Adrenal gland (tissue), 19 donors: Measurements from ENCODE around the gene ZBED5. TPM values are rescaled to one million over a fixed set of nuclear protein-coding genes. Genes with fewer than 3 reads are reported as not detected.

Experiments
- DNase-seq, 7 donors: peaks; one replicate each; pipeline ENCODE4 v3.0.0-alpha.2; 2019 to 2020
- H3K27ac ChIP-seq, 5 donors: fragments of 200-600 bp; sonication (generic) in 4 of 5; 1 replicate in 3 of 5; 2 replicates in 2 of 5; pipeline versions ENCODE4 v1.5.1 to v1.8.0; 2016 to 2020; ENCODE audit warnings: mild to moderate bottlenecking in 1 of 5
- H3K27me3 ChIP-seq: fragments of 200-600 bp; 2 replicates; pipeline ENCODE4 v1.8.0; 2021
- H3K36me3 ChIP-seq, 2 donors: fragments of 200-600 bp; replicated peaks in 1 of 2; 1 replicate in 1 of 2; 2 replicates in 1 of 2; pipeline versions ENCODE4 v1.5.1 to v1.8.0; 2018 to 2022
- H3K4me1 ChIP-seq, 2 donors: fragments of 200-600 bp; replicated peaks in 1 of 2; 1 replicate in 1 of 2; 2 replicates in 1 of 2; pipeline versions ENCODE4 v1.5.1 to v1.8.0; 2018 to 2021
- H3K4me3 ChIP-seq, 4 donors: fragments of 200-600 bp; sonication (generic) in 3 of 4; one replicate each; pipeline ENCODE4 v1.5.1; 2016 to 2018
- H3K9me3 ChIP-seq, 3 donors: fragments of 200-600 bp; sonication (generic) in 1 of 3; replicated peaks in 1 of 3; 1 replicate in 2 of 3; 2 replicates in 1 of 3; pipeline versions ENCODE4 v1.5.1 to v1.8.0; 2016 to 2021
- CTCF ChIP-seq, 6 experiments: fragments of 450-650 bp in 4 of 6; fragments of 200-600 bp in 2 of 6; sonication (generic) in 1 of 6; IDR thresholded peaks; 1 replicate in 5 of 6; 2 replicates in 1 of 6; pipeline versions ENCODE4 v1.5.1 to v1.8.0; 2016 to 2021; ENCODE audit warnings: antibody characterized with exemption in 6 of 6, mild to moderate bottlenecking in 2 of 6, moderate library complexity in 1 of 6
- POLR2A ChIP-seq, 2 donors: fragments of 450-650 bp; IDR thresholded peaks; one replicate each; pipeline ENCODE4 v1.6.1; 2017; ENCODE audit warnings: antibody characterized with exemption in 2 of 2, mild to moderate bottlenecking in 2 of 2, moderate library complexity in 1 of 2
- WGBS, 4 donors: extraction: QIAGEN DNeasy Blood & Tissue Kit in 2 of 4; methylation state at CpG; one replicate each; pipeline versions ENCODE4 v1.1.5 to v1.1.7; 2013 to 2017; 5-methylcytosine and 5-hydroxymethylcytosine counted together
- intact Hi-C, 2 donors: fragments of 100-400 bp; cut with DNase I; formaldehyde crosslinking; loops; one replicate each; pipeline versions ENCODE4 v1.14.1 to v1.15.0; 2022 to 2023
- long read RNA-seq, 10 donors: library from polyadenylated mRNA in 3 of 10; unstranded in 2 of 10; stranded (forward) in 1 of 10; transcript quantifications; one replicate each; pipeline ENCODE4 v2.0.0 and lab custom pipeline, GENCODE V29; 2021 to 2026
- polyA plus RNA-seq, 3 donors: library from polyadenylated mRNA; stranded (reverse); fragments of 200-250 nt in 2 of 3; fragments of 350-450 nt in 1 of 3; fragmentation: Illumina TruSeq in 1 of 3; extraction: RNeasy Lipid Tissue Mini Kit (QIAGEN cat#74804) in 1 of 3; gene quantifications; one replicate each; pipeline ENCODE4 v1.2.3, GENCODE V29; 2013 to 2014
- total RNA-seq, 9 donors: library from RNA; depleted of rRNA in 4 of 9; stranded (reverse); fragments of >200 nt in 4 of 9; fragments of 120-200 nt in 1 of 9; fragmentation: NEBNext Ultra II Directional in 1 of 9; extraction: Animal tissue kit (Norgen Biotek cat#: 25700) in 1 of 9; gene quantifications; one replicate each; pipeline versions ENCODE4 v1.1.0 to v1.2.4, GENCODE V29; 2013 to 2023
- donor health status: healthy with polysubstance abuse.
- donor health status: Bipolar disorder and iron deficiency.
- donor health status: DM: yes; HTN: yes; CAD: no.
- donor health status: DM: no; HTN: no; CAD: no.
- donor health status: DM: no; HTN: no; CAD: no.
- donor health status: DM: yes; HTN: yes; CAD: no.

The ZBED5 gene
- total RNA-seq = 10 to 100 TPM; 12.3 to 36.8 (median 26.2) TPM
- 10 to 100 TPM; 35.8 to 53.3 (median 36.8) TPM for polyA plus RNA-seq
- long read RNA-seq, donor 1, partial matches to known transcripts = 0 of 6 reads
- long read RNA-seq, donor 1, other reads (novel, unspliced or antisense) = 0 of 6 reads
- long read RNA-seq, donor 2, transcript ZBED5-201 (3 exons, 2,512 nt) = major isoform, 5 of 5 reads
- long read RNA-seq, donor 2, partial matches to known transcripts = 0 of 5 reads
- long read RNA-seq, donor 2, other reads (novel, unspliced or antisense) = 0 of 5 reads
- long read RNA-seq, donor 3, partial matches to known transcripts = 0 of 3 reads
- long read RNA-seq, donor 3, other reads (novel, unspliced or antisense) = 0 of 3 reads
- long read RNA-seq, donor 4, partial matches to known transcripts = 0 of 4 reads
- long read RNA-seq, donor 4, other reads (novel, unspliced or antisense) = 2 of 4 reads
- long read RNA-seq, donor 5, partial matches to known transcripts = 0 of 10 reads
- long read RNA-seq, donor 5, other reads (novel, unspliced or antisense) = 4 of 10 reads
- long read RNA-seq, donor 6, partial matches to known transcripts = 0 of 2 reads
- long read RNA-seq, donor 6, other reads (novel, unspliced or antisense) = 0 of 2 reads
- long read RNA-seq, donor 7, partial matches to known transcripts = 0 of 2 reads
- long read RNA-seq, donor 7, other reads (novel, unspliced or antisense) = 0 of 2 reads
- long read RNA-seq, donor 8, partial matches to known transcripts = 0 of 5 reads
- long read RNA-seq, donor 8, other reads (novel, unspliced or antisense) = 0 of 5 reads
- long read RNA-seq, donor 9, partial matches to known transcripts = 0 of 5 reads
- long read RNA-seq, donor 9, other reads (novel, unspliced or antisense) = 0 of 5 reads
- long read RNA-seq, donor 10 = 0 reads

DNA sequence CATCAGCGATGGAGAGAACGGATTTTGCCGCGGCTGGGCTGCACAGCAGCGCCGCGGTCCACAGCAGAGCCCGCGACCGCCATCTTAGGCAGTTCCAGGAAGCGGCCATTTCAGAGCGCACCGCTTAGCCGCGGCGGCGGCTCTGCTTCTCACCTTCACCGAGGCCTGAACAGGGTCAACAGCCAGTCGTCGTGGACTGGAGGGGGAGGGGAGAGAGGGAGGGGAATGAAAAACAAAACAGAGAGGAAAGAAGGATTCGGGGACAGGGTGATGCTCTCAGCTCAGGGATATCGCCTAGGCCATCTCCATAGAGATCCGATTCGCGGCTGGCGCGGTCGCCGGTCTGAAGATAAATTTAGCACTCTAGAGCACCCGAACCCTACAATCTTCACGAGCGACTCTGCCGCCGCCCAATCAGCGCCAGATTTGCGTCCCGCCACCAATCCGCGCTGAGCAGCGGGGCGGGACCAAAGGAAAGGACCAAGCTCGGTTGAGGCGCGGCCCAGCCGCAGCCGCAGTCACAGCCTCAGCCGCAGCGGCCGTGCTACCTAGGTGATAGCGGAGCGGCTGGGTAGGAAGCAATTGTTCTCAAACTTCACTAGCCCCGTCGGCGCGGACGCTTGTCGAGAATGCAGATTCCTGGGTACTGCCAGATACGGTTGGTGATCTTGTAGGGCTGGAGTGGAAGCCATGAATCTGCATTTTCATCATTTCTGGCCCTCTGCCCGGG is at the start of gene ZBED5:
ZBED5 (minus strand) TSS at position 345 of the 730 bp plus-strand sequence. CDS start 3,108 bp downstream, outside the sequence.
- peak within 1 kb of the TSS; percentile 88 to 97 (median 95) for H3K27ac ChIP-seq
- no peaks in the 10 kb centered on the region for H3K9me3 ChIP-seq
- H3K4me3 ChIP-seq = peak within 1 kb of the TSS; percentile 68 to 99 (median 94)
- 0 to 1% (median 0%) methylated on average over 34 to 59 of the region's 59 CpGs for WGBS, 4 donors
- no peaks in the 10 kb centered on the region for H3K27me3 ChIP-seq
- intact Hi-C loops = loop anchor here in 1 of 2 donors (5.0 kb wide), 1 partner anchor 51 kb away; the partner anchor contains the start of gene EIF4G2
- peaks cover 0 to 29% of the 10 kb centered on the region in 2 donors for H3K36me3 ChIP-seq
- H3K4me1 ChIP-seq = peaks cover 27 to 48% of the 10 kb centered on the region in 2 donors
- TF ChIP-seq CTCF (IDR thresholded peaks at IDR 0.05) (peak in 4 of 6 experiments; percentile 8 to 39 (median 24)), POLR2A (IDR thresholded peaks at IDR 0.05) (peak; percentile 91 to 98)
- peak; percentile 96 to 99 (median 97) for DNase-seq

- TF ChIP-seq CTCF (IDR thresholded peaks at IDR 0.05) (no peak), POLR2A (IDR thresholded peaks at IDR 0.05) (no peak)
- intact Hi-C loops = no loop called here
- 53 to 67% (median 59%) methylated on average over 2 of the region's 2 CpGs for WGBS, 4 donors
- H3K27ac ChIP-seq = no peak overlapping the region
- H3K9me3 ChIP-seq = no peaks in the 10 kb centered on the region
- no peaks in the 10 kb centered on the region for H3K27me3 ChIP-seq
- H3K36me3 ChIP-seq = no peaks in the 10 kb centered on the region
- no peaks in the 10 kb centered on the region for H3K4me1 ChIP-seq
- no peak overlapping the region for H3K4me3 ChIP-seq
- DNase-seq = no peak
These were observed 48.7 kb upstream of the ZBED5 start for GRCh38 chr11:10906521-10906920.

GRCh38 chr11:10902301-10903063 is 44.6 kb upstream of the ZBED5 start:
- 78 to 87% (median 82%) methylated on average over 9 of the region's 9 CpGs for WGBS, 4 donors
- Histone ChIP-seq H3K36me3 (no peaks in the 10 kb centered on the region), H3K27ac (no peak overlapping the region), H3K4me3 (no peak overlapping the region), H3K4me1 (peaks cover 0 to 14% of the 10 kb centered on the region in 2 donors), H3K27me3 (no peaks in the 10 kb centered on the region), H3K9me3 (no peaks in the 10 kb centered on the region)
- no peak for DNase-seq
- intact Hi-C loops = no loop called here
- no peak for TF ChIP-seq POLR2A (IDR thresholded peaks at IDR 0.05)
- no peak for TF ChIP-seq CTCF (IDR thresholded peaks at IDR 0.05)
